Measurements from ENCODE around the gene ANGPTL7. TPM values are rescaled to one million over a fixed set of nuclear protein-coding genes. Genes with fewer than 3 reads are reported as not detected.
"Not testable (repeated sequence)": the region's sequence is repeated elsewhere in the genome, so short reads cannot be mapped to it uniquely, and the experiment has no call there.

Gene ANGPTL7
- total RNA-seq, 1 donor from 2014 or later = 1.1 TPM

- DNase-seq = peak; percentile 50
- intact Hi-C loops (cut with micrococcal nuclease) = no loop called here
Measured at GRCh38 chr1:11157867-11158266, 31.3 kb upstream of the ANGPTL7 start.

DNA sequence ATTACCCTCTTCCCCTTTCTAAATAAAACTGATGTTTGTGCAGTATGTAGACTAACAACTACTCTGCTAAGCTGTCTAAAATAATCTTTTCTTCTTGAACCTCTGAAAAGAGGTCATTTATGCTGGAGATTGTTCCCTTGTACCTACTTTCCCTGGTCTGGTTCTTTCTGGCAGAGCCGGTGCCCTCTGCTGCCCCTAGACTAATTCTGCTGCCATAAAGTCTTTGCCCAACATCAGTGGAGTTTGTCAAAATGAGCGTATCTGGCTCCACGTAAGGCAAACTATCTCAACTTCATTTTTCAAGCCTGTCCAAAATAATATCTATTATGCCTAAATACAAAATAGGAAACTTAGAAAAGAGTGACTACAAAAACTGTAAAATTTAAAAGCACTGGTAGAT is 30.9 kb upstream of the ANGPTL7 start:
- Histone ChIP-seq H3K4me1 (peaks cover 27% of the 10 kb centered on the region), H3K27me3 (ENCODE audit: low read depth) (no peaks in the 10 kb centered on the region), H3K27ac (replicated peaks) (peak overlapping the region; percentile 71), H3K4me3 (no peak overlapping the region), H3K9me3 (replicated peaks) (no peaks in the 10 kb centered on the region), H3K36me3 (peaks cover 45% of the 10 kb centered on the region)
- intact Hi-C loops (cut with micrococcal nuclease) = no loop called here
- TF ChIP-seq CTCF (IDR thresholded peaks at IDR 0.05; ENCODE audit: borderline replicate concordance) = no peak
- no peak for DNase-seq

More at GRCh38 chr1:11157867-11158266, 31.3 kb upstream of the ANGPTL7 start:
- H3K36me3 ChIP-seq = peaks cover 45% of the 10 kb centered on the region
- peaks cover 30% of the 10 kb centered on the region for H3K4me1 ChIP-seq
- no peak for TF ChIP-seq CTCF (IDR thresholded peaks at IDR 0.05; ENCODE audit: borderline replicate concordance)
- H3K27ac ChIP-seq (replicated peaks) = peak overlapping the region; percentile 71
- H3K27me3 ChIP-seq (ENCODE audit: low read depth) = no peaks in the 10 kb centered on the region
- H3K4me3 ChIP-seq = no peak overlapping the region
- no peaks in the 10 kb centered on the region for H3K9me3 ChIP-seq (replicated peaks)

DNA sequence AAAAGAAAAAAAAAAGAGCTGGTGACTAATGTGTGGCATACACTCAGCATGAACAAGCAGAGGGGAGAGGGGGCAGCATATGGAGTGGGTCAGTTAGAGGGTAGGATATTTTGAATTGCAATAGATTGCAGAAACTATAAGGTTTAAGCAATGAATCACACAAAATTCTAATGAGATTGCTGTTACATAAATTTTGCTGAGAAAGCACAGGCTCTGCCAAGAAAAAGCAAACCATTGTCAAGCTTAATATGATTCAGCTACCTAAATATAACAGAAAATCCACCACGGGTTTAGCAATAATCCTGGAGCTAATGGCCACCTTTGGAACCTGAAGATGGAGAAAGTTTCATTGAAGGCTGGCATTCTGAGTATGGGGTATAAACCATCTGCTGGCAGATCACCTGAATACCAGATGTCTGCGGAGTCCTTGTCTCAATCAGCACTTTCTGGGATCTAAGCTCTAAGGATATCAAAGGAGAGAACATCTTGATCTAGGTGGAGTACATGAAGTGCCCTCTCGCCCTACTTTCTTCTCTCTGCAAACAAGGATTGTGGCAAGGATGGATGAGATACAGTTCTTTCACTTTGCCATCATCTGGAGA is 30.3 kb upstream of the ANGPTL7 start:
- intact Hi-C loops (cut with micrococcal nuclease) = no loop called here
- Histone ChIP-seq H3K9me3 (replicated peaks) (no peaks in the 10 kb centered on the region), H3K4me1 (peaks cover 27% of the 10 kb centered on the region), H3K27me3 (ENCODE audit: low read depth) (no peaks in the 10 kb centered on the region), H3K4me3 (no peak overlapping the region), H3K36me3 (peaks cover 45% of the 10 kb centered on the region), H3K27ac (replicated peaks) (peak overlapping the region; percentile 71)
- no peak for DNase-seq
- TF ChIP-seq CTCF (IDR thresholded peaks at IDR 0.05; ENCODE audit: borderline replicate concordance) = no peak

DNA sequence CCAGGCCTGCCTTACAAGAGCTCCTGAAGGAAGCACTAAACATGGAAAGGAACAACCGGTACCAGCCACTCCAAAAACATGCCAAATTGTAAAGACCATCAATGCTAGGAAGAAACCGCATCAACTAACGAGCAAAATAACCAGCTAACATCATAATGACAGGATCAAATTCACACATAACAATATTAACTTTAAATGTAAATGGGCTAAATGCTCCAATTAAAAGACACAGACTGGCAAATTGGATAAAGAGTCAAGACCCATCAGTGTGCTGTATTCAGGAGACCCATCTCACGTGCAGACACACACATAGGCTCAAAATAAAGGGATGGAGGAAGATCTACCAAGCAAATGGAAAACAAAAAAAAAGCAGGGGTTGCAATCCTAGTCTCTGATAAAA is 26.4 kb upstream of the ANGPTL7 start:
- H3K27me3 ChIP-seq (ENCODE audit: low read depth); H3K27ac ChIP-seq (replicated peaks); H3K4me3 ChIP-seq; H3K9me3 ChIP-seq (replicated peaks); intact Hi-C loops (cut with micrococcal nuclease); DNase-seq: not testable (repeated sequence)
- Histone ChIP-seq H3K36me3 (peaks cover 30% of the 10 kb centered on the region), H3K4me1 (peaks cover 15% of the 10 kb centered on the region)

DNA sequence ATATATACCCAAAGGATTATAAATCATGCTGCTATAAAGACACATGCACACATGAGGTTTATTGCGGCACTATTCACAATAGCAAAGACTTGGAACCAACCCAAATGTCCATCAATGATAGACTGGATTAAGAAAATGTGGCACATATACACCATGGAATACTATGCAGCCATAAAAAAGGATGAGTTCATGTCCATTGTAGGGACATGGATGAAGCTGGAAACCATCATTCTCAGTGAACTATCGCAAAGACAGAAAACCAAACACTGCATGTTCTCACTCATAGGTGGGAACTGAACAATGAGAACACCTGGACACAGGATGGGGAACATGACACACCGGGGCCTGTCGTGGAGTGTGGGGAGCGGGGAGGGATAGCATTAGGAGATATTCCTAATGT is 22.4 kb upstream of the ANGPTL7 start:
- H3K27ac ChIP-seq (replicated peaks); H3K27me3 ChIP-seq (ENCODE audit: low read depth); H3K4me1 ChIP-seq; H3K4me3 ChIP-seq; intact Hi-C loops (cut with micrococcal nuclease); H3K9me3 ChIP-seq (replicated peaks); DNase-seq: not testable (repeated sequence)
- peaks cover 19% of the 10 kb centered on the region for H3K36me3 ChIP-seq

- no peak for DNase-seq
- Histone ChIP-seq H3K9me3 (replicated peaks) (no peaks in the 10 kb centered on the region), H3K27ac (replicated peaks) (no peak overlapping the region), H3K27me3 (ENCODE audit: low read depth) (no peaks in the 10 kb centered on the region), H3K4me3 (no peak overlapping the region), H3K4me1 (peaks cover 7% of the 10 kb centered on the region), H3K36me3 (peaks cover 12% of the 10 kb centered on the region)
- intact Hi-C loops (cut with micrococcal nuclease) = no loop called here
- no peak for TF ChIP-seq CTCF (IDR thresholded peaks at IDR 0.05; ENCODE audit: borderline replicate concordance)
Measured at GRCh38 chr1:11168731-11169130, 20.4 kb upstream of the ANGPTL7 start.
